H9 (cell line): Measurements from ENCODE around the gene SLC18B1. TPM values are rescaled to one million over a fixed set of nuclear protein-coding genes. Genes with fewer than 3 reads are reported as not detected.

Experiments used
- DNase-seq: peaks from one replicate; pipeline ENCODE4 v3.0.0-alpha.2; 2017
- H2AFZ ChIP-seq: one replicate; pipeline ENCODE4 v1.6.1; 2013; ENCODE audit warnings: mild to moderate bottlenecking, low read length, control low read depth, moderate library complexity
- H2AK5ac ChIP-seq: 2 replicates; pipeline ENCODE4 v1.6.1; 2013; ENCODE audit warnings: low read length, control low read depth, mixed read lengths; ENCODE audit not compliant: insufficient read length
- H2BK120ac ChIP-seq: one replicate; pipeline ENCODE4 v1.6.1; 2013; ENCODE audit warnings: low read depth, mild to moderate bottlenecking, low read length, control low read depth, inconsistent platforms; ENCODE audit not compliant: poor library complexity, severe bottlenecking
- H2BK12ac ChIP-seq: 2 replicates; pipeline ENCODE4 v1.6.1; 2013; ENCODE audit warnings: low read length, control low read depth, mixed read lengths, low read depth; ENCODE audit not compliant: insufficient read length
- H2BK15ac ChIP-seq: 2 replicates; pipeline ENCODE4 v1.6.1; 2013; ENCODE audit warnings: low read depth, low read length, control low read depth
- H2BK20ac ChIP-seq: one replicate; pipeline ENCODE4 v1.6.1; 2013; ENCODE audit warnings: low read depth, mild to moderate bottlenecking, low read length, control low read depth, inconsistent platforms; ENCODE audit not compliant: poor library complexity, severe bottlenecking
- H2BK5ac ChIP-seq: 2 replicates; pipeline ENCODE4 v1.6.1; 2013; ENCODE audit warnings: low read length, control low read depth, mixed read lengths; ENCODE audit not compliant: insufficient read length
- H3K14ac ChIP-seq: 2 replicates; pipeline ENCODE4 v1.6.1; 2013; ENCODE audit warnings: low read length, control low read depth; ENCODE audit not compliant: insufficient read depth
- H3K18ac ChIP-seq: 2 replicates; pipeline ENCODE4 v1.6.1; 2013; ENCODE audit warnings: low read depth, mild to moderate bottlenecking, mixed read lengths, low read length, control low read depth; ENCODE audit not compliant: insufficient read length
- H3K23ac ChIP-seq: 2 replicates; pipeline ENCODE4 v1.6.1; 2013; ENCODE audit warnings: low read length, control low read depth, mixed read lengths, low read depth; ENCODE audit not compliant: insufficient read length
- H3K23me2 ChIP-seq: 2 replicates; pipeline ENCODE4 v1.6.1; 2013; ENCODE audit warnings: low read depth, mild to moderate bottlenecking, mixed read lengths, low read length, control low read depth; ENCODE audit not compliant: insufficient read length, poor library complexity, severe bottlenecking
- H3K27ac ChIP-seq: 2 replicates; pipeline ENCODE4 v1.5.1; 2013; ENCODE audit warnings: low read length, control low read depth, mixed read lengths, low read depth; ENCODE audit not compliant: insufficient read length
- H3K27me3 ChIP-seq: 2 replicates; pipeline ENCODE4 v1.6.1; 2013; ENCODE audit warnings: low read length, control low read depth, inconsistent platforms; ENCODE audit not compliant: insufficient read depth
- H3K4ac ChIP-seq: 2 replicates; pipeline ENCODE4 v1.6.1; 2013; ENCODE audit warnings: low read depth, mild to moderate bottlenecking, control low read depth, inconsistent platforms, low read length, moderate library complexity
- H3K4me1 ChIP-seq: 2 replicates; pipeline ENCODE4 v1.6.1; 2013; ENCODE audit warnings: low read length, control low read depth, inconsistent platforms; ENCODE audit not compliant: insufficient read depth
- H3K4me2 ChIP-seq: 2 replicates; pipeline ENCODE4 v1.6.1; 2013; ENCODE audit warnings: low read length, control low read depth, mixed read lengths; ENCODE audit not compliant: insufficient read length, insufficient read depth
- H3K56ac ChIP-seq: 2 replicates; pipeline ENCODE4 v1.6.1; 2013; ENCODE audit warnings: low read depth, mild to moderate bottlenecking, mixed read lengths, low read length, control low read depth; ENCODE audit not compliant: insufficient read length
- H3K79me1 ChIP-seq: 2 replicates; pipeline ENCODE4 v1.6.1; 2013; ENCODE audit warnings: low read depth, mild to moderate bottlenecking, moderate library complexity, low read length, control low read depth, inconsistent platforms; ENCODE audit not compliant: insufficient read depth, poor library complexity, severe bottlenecking
- H3K79me2 ChIP-seq: 2 replicates; pipeline ENCODE4 v1.6.1; 2013; ENCODE audit warnings: low read length, control low read depth, inconsistent platforms; ENCODE audit not compliant: insufficient read depth
- H3K9ac ChIP-seq: 2 replicates; pipeline ENCODE4 v1.6.1; 2013; ENCODE audit warnings: low read length, control low read depth, mixed read lengths; ENCODE audit not compliant: insufficient read length; ENCODE audit errors: extremely low read depth
- H3K9me3 ChIP-seq: one replicate; pipeline ENCODE4 v1.6.1; 2013; ENCODE audit warnings: low read depth, low read length, inconsistent platforms; ENCODE audit not compliant: control insufficient read depth
- H3T11ph ChIP-seq: one replicate; pipeline ENCODE4 v1.6.1; 2013; ENCODE audit warnings: mild to moderate bottlenecking, low read length, control low read depth, inconsistent platforms
- H4K20me1 ChIP-seq: one replicate; pipeline ENCODE4 v1.6.1; 2013; ENCODE audit not compliant: control insufficient read depth, insufficient read length, insufficient read depth
- H4K5ac ChIP-seq: 2 replicates; pipeline ENCODE4 v1.6.1; 2013; ENCODE audit warnings: low read depth, mild to moderate bottlenecking, mixed read lengths, low read length, control low read depth; ENCODE audit not compliant: insufficient read length
- H4K8ac ChIP-seq: replicated peaks from 2 replicates; pipeline ENCODE4 v1.6.1; 2013; ENCODE audit warnings: low read length, control low read depth, mixed read lengths, low read depth; ENCODE audit not compliant: insufficient read length
- H4K91ac ChIP-seq: 2 replicates; pipeline ENCODE4 v1.6.1; 2013; ENCODE audit warnings: low read depth, mild to moderate bottlenecking, moderate library complexity, mixed read lengths, low read length, control low read depth; ENCODE audit not compliant: insufficient read length
- H3K27ac Mint-ChIP-seq, 3 experiments: 2 replicates in 2 of 3; 3 replicates in 1 of 3; pipeline ENCODE4 v1.8.0; 2020 to 2021; ENCODE audit warnings: mixed read lengths in 3 of 3, mild to moderate bottlenecking in 1 of 3, moderate library complexity in 1 of 3
- H3K27me3 Mint-ChIP-seq: 2 replicates; pipeline ENCODE4 v1.8.0; 2021; ENCODE audit warnings: low read depth, mild to moderate bottlenecking, moderate library complexity, mixed read lengths
- H3K36me3 Mint-ChIP-seq, 3 experiments: 2 replicates in 2 of 3; 3 replicates in 1 of 3; pipeline ENCODE4 v1.8.0; 2020 to 2021; ENCODE audit warnings: low read depth in 3 of 3, mixed read lengths in 3 of 3; ENCODE audit not compliant: insufficient read depth in 1 of 3
- H3K4me1 Mint-ChIP-seq, 2 experiments: 2 replicates each; pipeline ENCODE4 v1.8.0; 2020; ENCODE audit warnings: mixed read lengths in 2 of 2
- H3K4me3 Mint-ChIP-seq, 2 experiments: 2 replicates in 1 of 2; 3 replicates in 1 of 2; pipeline ENCODE4 v1.8.0; 2020 to 2021; ENCODE audit warnings: mild to moderate bottlenecking in 2 of 2, mixed read lengths in 2 of 2, moderate library complexity in 1 of 2
- H3K9me3 Mint-ChIP-seq, 2 experiments: 2 replicates in 1 of 2; 3 replicates in 1 of 2; pipeline ENCODE4 v1.8.0; 2020; ENCODE audit warnings: mild to moderate bottlenecking in 2 of 2, mixed read lengths in 2 of 2, moderate library complexity in 1 of 2
- WGBS: extraction: QIAGEN DNeasy Blood & Tissue Kit; methylation state at CpG from one replicate; pipeline ENCODE4 v1.1.7; 2013; ENCODE audit warnings: missing lambda C conversion rate, low lambda C conversion rate, mixed read lengths; ENCODE audit not compliant: insufficient read length; ENCODE audit errors: extremely low coverage; 5-methylcytosine and 5-hydroxymethylcytosine counted together
- total RNA-seq: library from RNA; stranded (reverse); gene quantifications from 2 replicates; pipeline ENCODE4 v1.2.1, GENCODE V29; 2021
- TF ChIP-seq, protein P1 (sequence below): fragments of 200-600 bp; sonication (generic); conservative IDR thresholded peaks from 3 replicates; pipeline ENCODE4 v1.8.0; 2021; ENCODE audit warnings: antibody characterized with exemption, mild to moderate bottlenecking

SLC18B1 gene
- total RNA-seq, 1 experiment from 2014 or later = 19.8 TPM

DNA sequence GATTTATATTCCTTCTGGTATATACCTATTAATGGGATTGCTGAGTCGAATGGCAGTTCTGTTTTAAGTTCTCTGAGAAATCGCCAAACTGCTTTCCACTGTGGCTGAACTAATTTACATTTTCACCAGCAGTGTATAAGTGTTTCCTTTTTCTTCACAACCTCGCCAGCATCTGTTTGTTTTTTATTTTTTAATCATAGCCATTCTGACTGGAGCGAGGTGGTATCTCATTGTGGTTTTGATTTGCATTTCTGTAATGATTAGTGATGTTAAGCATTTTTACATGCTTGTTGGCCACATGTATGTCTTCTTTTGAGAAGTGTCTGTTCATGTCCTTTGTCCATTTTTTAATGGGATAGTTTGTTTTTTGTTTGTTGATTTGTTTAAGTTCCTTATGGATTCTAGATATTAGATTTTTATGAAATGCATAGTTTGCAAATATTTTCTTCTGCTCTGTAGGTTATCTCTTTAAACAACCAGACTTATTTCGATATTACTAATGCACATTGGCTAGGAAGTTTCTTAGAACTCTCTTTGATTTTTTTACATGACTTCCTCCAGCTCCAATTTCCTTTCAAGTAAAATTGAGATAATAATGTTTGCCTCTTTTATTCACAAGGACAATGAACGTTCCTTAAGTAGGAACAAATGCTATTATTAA, 72.4 kb downstream of the SLC18B1 start:
- H2BK120ac ChIP-seq = no peak overlapping the region
- H3K4me1 ChIP-seq = no peaks in the 10 kb centered on the region
- DNase-seq = no peak
- no peak overlapping the region for H4K91ac ChIP-seq
- no peaks in the 10 kb centered on the region for H3K79me2 ChIP-seq
- H3T11ph ChIP-seq = no peak overlapping the region
- no peaks in the 10 kb centered on the region for H3K9me3 Mint-ChIP-seq
- H3K27ac Mint-ChIP-seq = no peak overlapping the region
- no peaks in the 10 kb centered on the region for H3K23me2 ChIP-seq
- H2BK15ac ChIP-seq = no peak overlapping the region
- TF ChIP-seq, protein P1, sequence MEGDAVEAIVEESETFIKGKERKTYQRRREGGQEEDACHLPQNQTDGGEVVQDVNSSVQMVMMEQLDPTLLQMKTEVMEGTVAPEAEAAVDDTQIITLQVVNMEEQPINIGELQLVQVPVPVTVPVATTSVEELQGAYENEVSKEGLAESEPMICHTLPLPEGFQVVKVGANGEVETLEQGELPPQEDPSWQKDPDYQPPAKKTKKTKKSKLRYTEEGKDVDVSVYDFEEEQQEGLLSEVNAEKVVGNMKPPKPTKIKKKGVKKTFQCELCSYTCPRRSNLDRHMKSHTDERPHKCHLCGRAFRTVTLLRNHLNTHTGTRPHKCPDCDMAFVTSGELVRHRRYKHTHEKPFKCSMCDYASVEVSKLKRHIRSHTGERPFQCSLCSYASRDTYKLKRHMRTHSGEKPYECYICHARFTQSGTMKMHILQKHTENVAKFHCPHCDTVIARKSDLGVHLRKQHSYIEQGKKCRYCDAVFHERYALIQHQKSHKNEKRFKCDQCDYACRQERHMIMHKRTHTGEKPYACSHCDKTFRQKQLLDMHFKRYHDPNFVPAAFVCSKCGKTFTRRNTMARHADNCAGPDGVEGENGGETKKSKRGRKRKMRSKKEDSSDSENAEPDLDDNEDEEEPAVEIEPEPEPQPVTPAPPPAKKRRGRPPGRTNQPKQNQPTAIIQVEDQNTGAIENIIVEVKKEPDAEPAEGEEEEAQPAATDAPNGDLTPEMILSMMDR = no peak
- no peak overlapping the region for H2BK20ac ChIP-seq
- H2BK12ac ChIP-seq = no peak overlapping the region
- no peaks in the 10 kb centered on the region for H3K79me1 ChIP-seq
- H2AK5ac ChIP-seq = no peak overlapping the region
- H4K20me1 ChIP-seq = no peaks in the 10 kb centered on the region
- H3K36me3 Mint-ChIP-seq = no peaks in the 10 kb centered on the region
- H3K9ac ChIP-seq = no peak overlapping the region
- H2BK5ac ChIP-seq = no peak overlapping the region
- H4K5ac ChIP-seq = no peak overlapping the region
- H3K56ac ChIP-seq = no peak overlapping the region
- no peak overlapping the region for H3K18ac ChIP-seq
- H3K14ac ChIP-seq = no peak overlapping the region
- H3K27ac ChIP-seq = no peak overlapping the region
- H3K4ac ChIP-seq = no peak overlapping the region
- H3K23ac ChIP-seq = no peak overlapping the region
- H3K4me3 Mint-ChIP-seq = no peak overlapping the region
- H3K4me2 ChIP-seq = no peak overlapping the region
- H3K9me3 ChIP-seq = no peaks in the 10 kb centered on the region
- no peaks in the 10 kb centered on the region for H3K4me1 Mint-ChIP-seq
- H3K27me3 ChIP-seq = no peaks in the 10 kb centered on the region
- no peaks in the 10 kb centered on the region for H3K27me3 Mint-ChIP-seq
- no peak overlapping the region for H4K8ac ChIP-seq
- WGBS = no CpG with 5 or more reads among the region's 6 CpGs
- H2AFZ ChIP-seq = no peak overlapping the region
